ENCODE data around the gene LGR6.

DNA sequence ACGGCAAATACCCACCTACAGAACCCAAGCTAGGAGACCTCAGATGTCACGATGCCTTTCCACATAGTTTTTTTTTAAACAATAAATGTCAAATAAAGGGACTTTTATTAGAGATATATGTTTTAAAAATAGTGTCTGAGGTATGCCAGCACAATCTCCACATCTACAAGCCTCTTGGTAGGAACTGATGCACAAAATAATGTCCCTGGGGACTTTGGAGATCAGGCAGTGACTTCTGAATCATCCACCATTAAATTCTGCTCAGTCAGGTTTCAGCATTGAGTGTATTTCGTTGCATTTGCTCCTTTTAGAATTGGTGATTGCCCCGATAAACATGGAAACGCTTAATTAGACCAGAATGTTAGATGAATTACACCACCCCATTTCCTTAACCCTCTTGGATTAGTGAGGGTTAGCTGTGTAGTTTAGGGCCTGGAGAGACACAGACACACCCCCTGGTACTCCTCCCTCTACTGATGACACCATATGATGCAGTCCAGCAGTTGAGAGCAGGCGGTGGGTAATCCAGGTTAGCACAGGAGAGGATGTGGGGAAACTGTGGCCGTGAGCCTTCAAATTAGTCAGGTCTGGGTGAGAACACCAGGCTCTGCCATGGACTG is 33.6 kb downstream of the LGR6 start:
- TF ChIP-seq POLR2A (IDR thresholded peaks at IDR 0.05) (no peak), POLR2AphosphoS5 (IDR thresholded peaks at IDR 0.05) (no peak)

All from breast epithelium (tissue), 3 donors.